ENCODE measurements around the gene SLCO2B1.

GRCh38 chr11:75240311-75241035 lies 89.6 kb downstream of the SLCO2B1 start, which contains the start of gene TPBGL:
- TF ChIP-seq, protein P1, sequence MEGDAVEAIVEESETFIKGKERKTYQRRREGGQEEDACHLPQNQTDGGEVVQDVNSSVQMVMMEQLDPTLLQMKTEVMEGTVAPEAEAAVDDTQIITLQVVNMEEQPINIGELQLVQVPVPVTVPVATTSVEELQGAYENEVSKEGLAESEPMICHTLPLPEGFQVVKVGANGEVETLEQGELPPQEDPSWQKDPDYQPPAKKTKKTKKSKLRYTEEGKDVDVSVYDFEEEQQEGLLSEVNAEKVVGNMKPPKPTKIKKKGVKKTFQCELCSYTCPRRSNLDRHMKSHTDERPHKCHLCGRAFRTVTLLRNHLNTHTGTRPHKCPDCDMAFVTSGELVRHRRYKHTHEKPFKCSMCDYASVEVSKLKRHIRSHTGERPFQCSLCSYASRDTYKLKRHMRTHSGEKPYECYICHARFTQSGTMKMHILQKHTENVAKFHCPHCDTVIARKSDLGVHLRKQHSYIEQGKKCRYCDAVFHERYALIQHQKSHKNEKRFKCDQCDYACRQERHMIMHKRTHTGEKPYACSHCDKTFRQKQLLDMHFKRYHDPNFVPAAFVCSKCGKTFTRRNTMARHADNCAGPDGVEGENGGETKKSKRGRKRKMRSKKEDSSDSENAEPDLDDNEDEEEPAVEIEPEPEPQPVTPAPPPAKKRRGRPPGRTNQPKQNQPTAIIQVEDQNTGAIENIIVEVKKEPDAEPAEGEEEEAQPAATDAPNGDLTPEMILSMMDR (IDR thresholded peaks at IDR 0.05; ENCODE audit: borderline replicate concordance, extremely low read depth, low read length, poor library complexity, severe bottlenecking) = no peak
- no peak for TF ChIP-seq EZH2 (IDR thresholded peaks at IDR 0.05; ENCODE audit: borderline replicate concordance, low read depth, low read length, severe bottlenecking)
